GM19328 (cell line): ENCODE results near the gene FGFBP3.

Experiments
- ATAC-seq: cut with Tn5 transposase; IDR thresholded peaks from one replicate; pipeline ENCODE4 v1.9.1; 2021; ENCODE audit warnings: mild to moderate bottlenecking, moderate library complexity; ENCODE audit not compliant: unreplicated experiment

FGFBP3 gene, protein sequence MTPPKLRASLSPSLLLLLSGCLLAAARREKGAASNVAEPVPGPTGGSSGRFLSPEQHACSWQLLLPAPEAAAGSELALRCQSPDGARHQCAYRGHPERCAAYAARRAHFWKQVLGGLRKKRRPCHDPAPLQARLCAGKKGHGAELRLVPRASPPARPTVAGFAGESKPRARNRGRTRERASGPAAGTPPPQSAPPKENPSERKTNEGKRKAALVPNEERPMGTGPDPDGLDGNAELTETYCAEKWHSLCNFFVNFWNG

DNA sequence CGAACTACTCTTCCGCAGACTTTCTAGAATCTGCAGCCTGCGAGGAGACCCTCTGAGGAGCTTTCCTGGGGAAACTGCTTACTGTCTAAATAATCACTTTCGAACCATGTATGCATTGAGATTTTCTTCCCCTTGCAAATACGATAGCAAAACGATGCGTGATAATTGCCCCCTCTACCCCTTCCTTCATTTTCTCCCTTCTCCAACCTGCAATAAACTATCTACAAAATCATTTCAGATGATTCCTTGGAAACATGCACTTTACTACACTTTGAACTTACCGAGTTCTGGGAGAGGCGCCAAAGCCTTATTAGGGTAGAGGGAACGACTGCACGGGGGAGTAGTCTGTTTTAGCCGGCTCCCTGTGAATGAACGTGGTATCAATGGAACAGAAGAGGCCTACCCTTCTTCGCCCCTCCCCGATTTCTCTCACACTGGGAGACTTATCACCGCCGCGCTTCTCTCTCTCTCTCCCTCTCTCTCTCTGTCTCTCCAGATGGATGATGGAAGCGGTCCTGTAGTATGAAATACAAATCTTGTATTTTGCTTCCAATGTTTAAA lies at the start of gene FGFBP3:
Gene FGFBP3 (minus strand): TSS at position 370 of the 561 bp plus-strand sequence. CDS start 517 bp downstream, outside the sequence.
- ATAC-seq, result no peak

DNA sequence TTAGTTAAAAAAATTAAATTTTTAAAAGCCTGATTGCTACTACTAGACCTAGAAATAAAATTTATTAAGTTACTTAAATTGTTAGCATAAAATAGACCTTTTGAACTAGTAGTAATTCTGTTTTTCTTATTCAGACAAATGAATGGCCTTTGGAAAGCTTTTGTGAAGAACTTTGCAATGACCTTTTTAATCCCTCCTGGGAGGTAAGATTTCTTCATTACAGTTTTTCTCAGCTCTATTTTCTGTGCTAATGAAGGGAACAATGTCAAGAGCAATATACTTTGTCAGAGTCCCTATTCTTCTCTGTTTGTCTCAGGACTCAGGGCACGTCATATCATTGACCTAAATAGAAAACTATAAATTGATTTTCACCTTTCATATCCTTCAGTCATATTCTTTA lies 47.8 kb upstream of the FGFBP3 start:
- no peak for ATAC-seq

DNA sequence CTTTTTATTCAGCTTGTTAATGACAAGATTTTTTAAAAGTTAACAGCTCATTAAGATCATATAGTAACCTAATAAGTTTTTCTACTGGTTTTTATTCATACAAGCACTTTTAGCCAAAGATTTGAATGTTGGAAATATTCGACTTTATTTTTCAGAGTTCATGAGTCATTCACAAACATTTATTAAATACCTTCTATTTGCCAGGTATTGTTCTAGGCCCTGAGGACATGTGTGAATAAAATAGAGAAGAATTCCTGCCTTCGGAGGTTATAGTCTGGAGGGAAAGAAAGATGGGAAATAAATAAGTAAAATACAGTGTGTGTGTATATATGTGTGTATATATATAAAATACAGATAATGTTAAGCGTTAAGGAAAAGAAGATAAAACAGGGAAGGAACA lies 45.8 kb upstream of the FGFBP3 start:
- no peak for ATAC-seq

DNA sequence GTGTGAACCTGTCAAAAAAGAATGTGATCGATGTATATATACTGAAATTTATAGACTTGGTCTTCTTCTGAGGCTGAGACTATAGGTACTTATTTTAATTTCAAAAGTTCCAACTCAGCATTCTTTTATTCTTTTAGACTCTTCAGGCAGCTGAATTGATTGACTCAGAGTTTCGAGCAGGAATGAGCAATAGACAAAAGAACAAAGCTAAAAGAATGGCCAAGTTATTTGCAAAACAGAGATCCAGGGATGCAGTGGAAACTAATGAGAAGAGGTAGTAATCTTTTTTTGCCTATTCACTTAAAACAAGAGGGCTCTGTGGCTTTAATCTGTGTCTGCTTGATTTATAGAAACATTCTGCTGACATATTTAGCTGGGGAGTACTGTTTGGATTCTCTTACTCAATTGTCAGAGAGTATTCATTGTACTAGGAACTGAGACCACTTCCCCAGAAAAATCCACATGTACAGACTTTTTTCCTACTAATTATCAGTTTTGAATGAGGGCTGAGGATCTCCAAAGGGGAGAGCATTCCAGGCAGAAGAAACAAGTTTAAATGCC lies 44.4 kb upstream of the FGFBP3 start:
- no peak for ATAC-seq

DNA sequence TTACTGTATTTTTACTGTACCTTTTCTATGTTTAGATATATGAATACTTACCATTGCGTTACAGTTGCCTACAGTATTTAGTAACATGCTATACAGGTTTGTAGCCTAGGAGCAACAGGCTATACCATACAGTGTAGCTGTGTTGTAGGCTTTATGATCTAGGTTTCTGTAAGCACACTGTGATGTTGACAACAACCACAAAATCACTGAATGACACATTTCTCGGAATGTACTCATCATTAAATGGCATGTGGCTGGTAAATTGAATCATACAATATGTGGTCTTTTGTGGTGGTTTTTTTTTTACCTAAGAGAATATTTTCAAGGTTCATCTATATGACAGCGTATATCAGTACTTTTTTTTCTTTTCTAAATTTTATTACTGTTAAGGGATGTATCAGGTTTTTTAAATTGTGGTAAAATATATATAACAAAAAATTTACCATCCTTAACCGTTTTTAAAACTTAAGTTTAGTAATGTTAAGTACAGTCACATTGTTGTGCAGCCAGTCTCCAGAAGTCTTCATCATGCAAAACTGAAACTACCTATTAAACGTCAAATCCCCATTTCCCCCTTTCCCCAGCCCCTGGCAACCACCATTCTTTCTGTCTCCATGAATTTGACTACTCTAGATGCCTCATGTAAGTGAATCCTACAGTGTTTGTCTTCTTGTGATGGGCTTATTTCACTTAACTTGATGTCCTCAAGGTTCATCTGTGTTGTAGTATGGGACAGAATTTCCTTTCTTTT lies 35.8 kb upstream of the FGFBP3 start:
- no peak for ATAC-seq

DNA sequence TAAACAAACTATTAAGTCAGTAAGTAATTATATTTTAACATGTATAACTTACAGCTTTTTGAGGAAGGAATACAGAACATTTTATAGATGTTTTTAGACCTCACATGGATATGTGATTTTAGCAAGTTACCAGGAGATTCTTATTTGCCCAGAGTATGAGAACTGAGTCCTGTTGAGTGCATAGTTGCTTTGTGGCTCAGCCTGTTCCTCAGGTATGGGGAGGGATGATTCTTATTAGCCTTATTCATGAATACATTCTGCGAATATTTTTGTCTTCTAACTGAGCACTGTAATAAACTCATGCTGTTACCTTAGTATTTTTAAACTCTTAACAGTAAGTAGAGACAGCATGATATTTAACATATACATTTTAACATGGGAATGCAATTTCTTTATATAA lies 32.1 kb upstream of the FGFBP3 start:
- ATAC-seq, result no peak

DNA sequence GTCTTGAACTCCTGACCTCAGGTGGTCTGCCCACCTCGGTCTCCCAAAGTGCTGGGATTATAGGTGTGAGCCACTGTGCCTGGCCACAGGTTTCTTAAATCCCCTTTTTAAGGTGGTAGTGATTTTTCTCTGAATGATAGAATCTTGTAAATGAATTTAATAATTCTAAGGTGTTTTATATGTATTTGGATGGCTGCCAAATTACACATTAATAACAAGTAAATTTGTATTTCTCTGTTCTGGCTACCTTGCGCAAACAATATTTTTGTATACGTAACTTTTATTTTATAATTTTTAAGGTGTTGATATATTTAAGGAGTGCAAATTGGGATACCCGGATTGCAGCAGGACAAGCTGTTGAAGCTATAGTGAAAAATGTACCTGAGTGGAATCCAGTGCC lies 30.4 kb upstream of the FGFBP3 start:
- ATAC-seq, result no peak

DNA sequence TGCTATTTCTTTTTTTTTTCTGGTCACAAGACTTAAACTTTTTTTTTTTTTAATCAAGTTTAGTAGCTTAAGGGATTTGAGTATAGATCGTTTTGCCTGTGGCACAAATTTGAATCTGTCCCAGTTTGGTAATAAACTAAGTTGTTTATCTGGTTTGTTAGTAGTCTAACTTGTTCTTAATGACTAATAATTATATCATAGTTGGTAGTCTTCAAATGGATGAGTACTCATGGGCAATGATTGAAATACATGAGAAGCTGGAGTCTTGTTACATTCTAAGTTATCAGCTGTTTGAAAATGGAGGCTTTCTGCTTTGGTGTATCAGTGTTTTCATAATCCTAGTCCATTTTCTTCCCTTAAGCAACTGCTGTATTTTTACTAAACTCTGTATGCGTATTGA lies 26.6 kb upstream of the FGFBP3 start:
- ATAC-seq, result no peak

DNA sequence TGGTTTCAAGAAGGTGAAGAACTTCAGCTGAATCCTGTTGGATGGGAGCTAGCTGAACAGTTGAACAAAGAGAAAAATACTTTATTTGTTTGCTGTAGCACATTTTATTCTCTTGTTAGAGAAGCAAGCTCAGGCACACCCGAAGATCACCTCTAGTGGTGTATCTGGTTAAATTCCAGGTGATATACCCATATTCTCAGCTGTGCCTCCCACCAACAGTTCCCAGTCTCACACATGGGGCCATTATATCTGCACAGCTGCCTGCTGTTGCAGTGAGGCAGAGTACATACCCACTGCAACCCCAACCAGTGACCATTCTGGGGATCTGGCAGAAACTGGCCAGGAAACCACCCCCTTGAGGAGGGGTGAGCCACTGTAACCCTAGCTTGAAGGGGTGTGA lies 23.5 kb upstream of the FGFBP3 start:
- no peak for ATAC-seq

DNA sequence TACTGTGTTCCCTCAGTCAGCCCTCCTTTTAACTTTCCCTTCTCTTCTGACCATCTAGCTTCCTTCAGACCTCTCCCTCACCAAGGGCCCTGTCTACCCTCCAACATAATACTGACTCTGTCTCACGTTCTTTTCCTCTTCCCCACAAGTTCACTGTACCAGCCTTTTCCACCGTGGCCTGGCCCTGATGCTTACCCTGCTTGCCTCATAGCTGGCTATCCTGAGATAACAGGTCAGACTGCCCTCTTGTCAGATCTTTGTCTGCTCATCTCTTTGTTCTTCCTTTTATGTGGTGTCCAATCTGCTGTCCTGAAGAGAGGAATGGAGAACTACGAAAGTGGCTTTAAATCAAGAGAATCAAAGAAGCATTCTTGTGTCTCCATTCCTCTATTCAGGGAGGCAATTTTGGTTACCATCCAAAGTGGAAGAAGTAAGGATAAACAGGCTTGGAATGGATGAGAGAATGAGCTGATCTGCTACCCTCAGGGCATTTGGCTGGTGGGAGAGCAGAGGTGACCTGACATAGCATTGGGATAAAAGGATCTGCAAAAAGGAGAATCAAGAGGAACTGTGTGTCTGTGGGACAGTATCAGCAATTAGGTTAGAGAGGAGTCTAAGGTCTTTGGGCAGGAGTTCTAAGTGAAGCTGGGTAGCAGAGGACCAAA lies 22.4 kb upstream of the FGFBP3 start:
- ATAC-seq, result no peak

DNA sequence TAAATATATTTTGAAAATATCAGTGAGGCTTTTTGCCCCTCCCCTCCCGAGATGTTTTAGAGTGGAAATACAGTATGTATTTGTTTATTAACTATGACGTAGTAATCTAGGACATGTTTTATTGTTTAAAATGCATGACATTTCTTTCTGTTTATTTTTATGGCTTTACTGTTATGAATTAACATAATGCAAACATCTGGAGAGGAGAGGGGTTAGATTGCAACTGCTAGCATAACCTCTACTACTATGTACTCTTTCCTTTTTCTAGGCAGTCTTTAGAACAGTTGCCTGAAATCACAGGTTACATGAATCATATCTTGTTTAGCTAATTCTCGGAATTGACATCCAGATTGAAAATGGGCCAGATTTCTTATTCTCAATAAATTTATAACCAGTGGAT lies 21.7 kb upstream of the FGFBP3 start:
- no peak for ATAC-seq

DNA sequence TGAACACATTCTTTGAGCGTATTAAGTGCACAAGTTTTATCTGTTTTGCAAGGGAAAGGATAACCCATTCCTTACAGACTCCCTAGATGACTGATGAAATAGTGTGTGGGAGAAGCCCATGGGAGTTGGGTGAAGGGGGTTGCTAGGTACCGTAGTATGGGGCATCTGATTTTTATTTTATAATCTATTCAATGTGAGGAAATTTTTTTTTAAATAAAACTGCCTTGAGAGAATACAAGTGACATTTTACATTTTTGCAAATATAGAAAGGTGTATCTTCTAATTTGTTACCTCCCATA lies 15.7 kb upstream of the FGFBP3 start:
- no peak for ATAC-seq

DNA sequence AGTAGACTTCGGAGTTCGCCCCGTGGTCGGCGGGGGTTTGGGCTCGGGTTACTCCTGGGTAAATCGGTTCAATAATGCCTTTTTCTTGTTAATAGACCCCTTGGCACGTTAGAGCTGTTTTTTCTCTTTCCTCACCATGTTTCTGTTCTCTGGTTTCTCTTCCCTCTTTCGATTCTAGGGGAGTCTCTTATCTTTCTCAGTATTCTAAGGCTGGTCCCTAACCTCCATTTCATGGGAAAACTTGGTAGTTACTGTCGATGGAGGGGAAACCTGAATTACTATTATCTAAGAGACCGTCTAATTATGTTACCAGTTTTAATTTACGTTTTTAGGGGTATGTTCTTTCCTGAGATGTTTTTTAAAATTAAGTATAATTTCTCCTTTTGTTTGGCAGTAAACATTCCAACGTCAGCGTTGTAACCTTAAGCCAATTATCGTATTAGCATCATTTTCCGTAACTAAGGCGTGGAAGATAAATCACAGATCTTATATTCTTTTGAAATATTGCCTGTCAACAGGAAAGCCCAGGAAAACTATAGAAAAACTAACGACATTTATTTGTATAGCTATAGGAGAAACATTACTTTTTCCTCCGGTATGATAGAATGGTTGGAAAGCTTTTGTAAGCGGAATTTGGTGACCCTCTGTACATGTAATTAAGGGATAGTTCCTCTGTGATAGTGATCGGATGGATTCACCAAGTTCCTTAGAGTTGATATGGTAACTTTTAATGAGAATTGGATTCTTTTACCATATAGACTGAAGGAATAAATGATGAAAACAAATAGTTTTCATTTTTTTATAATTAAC lies 15.1 kb upstream of the FGFBP3 start:
- ATAC-seq, result no peak

DNA sequence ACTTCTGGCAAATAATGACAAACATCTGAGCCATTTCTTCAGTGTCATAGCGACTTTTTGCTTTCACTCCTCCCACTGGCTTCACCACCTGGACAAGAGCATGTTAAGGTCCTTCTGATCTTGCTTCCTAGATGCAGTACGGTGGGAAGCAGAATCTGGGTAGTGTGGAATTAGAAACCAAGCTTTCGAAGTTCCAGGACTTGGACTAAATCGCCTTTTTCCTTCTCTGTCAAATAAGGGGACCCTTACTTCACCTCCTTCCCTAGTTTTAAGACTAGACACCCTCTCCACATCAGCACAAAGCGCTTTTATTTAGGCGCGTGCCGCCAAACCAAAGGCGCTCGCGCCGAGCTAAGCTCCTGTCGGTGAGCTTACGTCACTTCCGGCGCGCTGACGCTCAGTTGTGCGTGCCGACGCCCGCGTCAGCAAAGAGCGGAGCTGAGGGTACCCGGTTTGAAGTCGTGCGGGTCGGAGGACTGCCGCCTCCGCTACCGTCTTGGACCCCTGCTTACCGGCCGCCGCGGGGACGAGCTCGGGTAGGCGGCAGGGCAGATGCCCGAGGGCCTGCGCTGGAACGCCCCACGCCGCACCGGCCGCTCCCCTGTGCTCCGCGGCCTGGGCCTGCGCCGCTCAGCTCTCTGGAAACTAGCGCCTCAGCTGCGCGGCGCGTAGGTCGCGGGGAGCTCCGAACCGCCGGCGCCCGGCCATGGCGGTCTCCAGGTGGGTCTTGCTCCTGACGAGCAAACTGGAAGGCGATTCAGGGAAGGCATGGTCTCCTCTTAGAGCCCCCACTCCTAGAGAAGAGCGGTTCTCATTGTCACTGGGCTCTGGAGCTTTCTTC lies 14.3 kb upstream of the FGFBP3 start, which contains the start of gene BTAF1:
Gene BTAF1 (plus strand): TSS at position 400 of the 841 bp plus-strand sequence. CDS start 307 bp downstream, at position 707.
- peak; percentile 96 for ATAC-seq

DNA sequence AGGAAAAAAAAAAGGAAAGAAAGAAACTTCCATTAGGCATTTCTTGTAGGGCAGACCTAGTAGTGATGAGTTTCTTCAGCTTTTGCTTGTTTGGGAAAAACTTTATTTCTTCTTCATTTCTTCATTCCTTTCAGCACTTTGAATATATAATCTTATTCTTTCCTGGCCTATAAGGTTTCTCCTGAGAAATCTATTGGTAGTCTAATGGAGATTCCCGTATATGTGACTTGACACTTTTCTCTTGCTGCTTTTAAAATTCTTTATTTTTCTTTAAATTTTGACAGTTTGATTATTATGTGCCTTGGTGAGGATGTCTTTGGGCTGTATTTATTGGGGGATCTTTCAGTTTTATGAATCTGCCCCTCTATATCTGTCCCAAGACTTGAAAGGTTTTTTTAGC lies 10.4 kb upstream of the FGFBP3 start:
- no peak for ATAC-seq

DNA sequence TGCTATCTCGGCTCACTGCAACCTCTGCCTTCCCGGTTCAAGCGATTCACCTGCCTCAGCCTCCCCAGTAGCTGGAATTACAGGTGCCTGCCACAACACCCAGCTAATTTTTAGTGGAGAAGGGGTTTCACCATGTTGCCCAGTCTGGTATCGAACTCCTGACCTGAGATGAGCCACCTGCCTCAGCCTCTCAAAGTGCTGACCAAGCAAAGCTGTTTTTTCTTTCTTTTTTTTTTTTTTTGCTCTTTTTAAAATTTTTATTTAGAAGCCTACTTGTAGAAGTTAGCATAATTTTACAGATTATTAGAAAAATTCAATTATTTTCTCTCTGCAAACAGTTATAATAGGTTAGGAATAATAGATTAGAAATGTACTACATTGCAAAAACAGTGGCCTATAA lies 1.2 kb upstream of the FGFBP3 start:
- no peak for ATAC-seq

DNA sequence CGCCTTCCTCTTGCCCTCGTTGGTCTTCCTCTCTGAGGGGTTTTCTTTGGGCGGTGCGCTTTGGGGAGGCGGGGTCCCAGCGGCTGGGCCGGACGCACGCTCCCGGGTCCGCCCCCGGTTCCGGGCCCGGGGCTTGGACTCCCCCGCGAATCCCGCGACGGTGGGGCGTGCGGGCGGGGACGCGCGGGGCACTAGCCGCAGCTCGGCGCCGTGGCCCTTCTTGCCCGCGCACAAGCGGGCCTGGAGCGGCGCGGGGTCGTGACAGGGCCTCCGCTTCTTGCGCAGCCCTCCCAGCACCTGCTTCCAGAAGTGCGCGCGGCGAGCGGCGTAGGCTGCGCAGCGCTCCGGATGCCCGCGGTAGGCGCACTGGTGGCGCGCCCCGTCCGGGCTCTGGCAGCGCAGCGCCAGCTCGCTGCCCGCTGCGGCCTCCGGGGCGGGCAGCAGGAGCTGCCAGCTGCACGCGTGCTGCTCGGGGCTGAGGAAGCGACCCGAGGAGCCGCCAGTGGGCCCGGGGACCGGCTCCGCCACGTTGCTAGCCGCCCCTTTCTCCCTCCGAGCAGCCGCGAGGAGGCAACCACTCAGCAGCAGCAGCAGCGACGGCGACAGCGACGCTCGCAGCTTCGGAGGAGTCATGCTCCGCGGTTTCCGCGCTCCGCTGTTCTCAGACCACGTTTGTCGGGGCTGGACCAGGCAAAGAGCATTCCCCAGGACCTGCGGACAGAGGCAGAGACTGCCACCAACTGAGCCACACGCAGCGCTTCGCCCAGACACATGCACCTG lies 759 bp downstream of the FGFBP3 start:
- peak; percentile 88 for ATAC-seq

DNA sequence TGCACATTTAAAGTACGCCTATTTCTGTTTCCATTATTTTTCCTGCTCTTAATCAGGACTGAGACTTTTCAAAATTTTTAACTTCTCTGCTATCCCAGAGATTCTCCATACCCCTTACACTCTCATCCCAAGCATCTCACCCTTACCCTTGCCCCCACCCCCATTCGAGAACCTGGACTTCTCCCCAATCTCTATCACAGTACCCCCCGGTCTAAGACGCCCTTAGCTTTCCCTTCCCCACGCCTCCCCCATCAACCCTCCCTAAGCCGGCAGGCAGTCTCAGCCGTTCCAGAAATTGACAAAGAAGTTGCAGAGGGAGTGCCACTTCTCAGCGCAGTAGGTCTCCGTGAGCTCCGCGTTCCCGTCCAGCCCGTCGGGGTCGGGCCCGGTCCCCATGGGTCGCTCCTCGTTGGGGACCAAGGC lies 1.4 kb downstream of the FGFBP3 start:
- ATAC-seq, result peak; percentile 21

DNA sequence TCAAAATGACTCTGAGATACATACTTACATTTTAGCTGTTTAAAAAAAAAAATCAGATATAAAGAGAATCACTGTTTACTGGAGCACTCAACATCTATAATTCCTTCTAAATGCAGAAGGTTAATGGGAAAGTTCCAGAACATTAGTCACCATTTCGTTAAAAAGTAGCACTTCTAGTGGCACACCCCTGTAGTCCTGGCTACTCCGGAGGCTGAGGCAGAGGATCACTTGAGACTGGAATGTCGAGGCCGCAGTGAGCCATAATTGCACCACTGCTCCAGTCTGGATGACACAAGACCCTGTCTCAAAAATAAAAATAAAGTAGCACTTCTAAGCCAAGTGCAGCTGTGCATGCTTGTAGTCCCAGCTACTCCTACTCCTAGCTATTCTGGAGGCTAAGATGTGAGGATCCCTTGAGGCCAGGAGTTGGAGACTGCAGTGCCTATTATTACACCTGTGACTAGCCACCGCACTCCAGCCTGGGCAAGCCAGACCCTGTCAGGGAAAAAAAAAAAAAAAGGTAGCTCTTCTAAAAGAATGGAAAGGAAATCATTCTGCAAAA lies 2.2 kb downstream of the FGFBP3 start:
- ATAC-seq, result no peak
